IPS DF 4.7 (cell line): ENCODE measurements around the gene FOXP4.

Experiments
- DNase-seq: peaks from one replicate; pipeline ENCODE4 v3.0.0-alpha.2; 2013; ENCODE audit warnings: low spot score; ENCODE audit errors: extremely low read depth

Gene FOXP4

DNA sequence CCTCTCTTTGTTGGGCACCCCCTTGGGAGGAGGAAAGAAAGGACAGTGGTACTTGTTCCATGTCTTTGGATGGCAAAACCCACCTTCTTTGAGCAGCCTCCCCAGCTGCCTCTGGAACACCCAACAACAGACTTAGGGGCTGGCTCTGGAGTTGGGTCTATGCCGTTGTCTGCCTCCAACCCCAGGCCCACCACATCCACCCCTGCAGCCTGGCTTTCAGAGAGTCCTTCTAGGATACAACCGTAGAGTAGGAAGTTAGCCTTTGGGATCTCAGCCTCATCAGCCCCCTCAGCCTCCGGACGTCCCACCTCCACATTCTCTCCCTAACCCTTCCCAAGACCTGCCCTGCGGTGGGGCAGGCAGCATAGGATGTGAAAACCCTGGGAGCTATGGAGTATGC, 36.4 kb downstream of the FOXP4 start:
- no peak for DNase-seq

DNA sequence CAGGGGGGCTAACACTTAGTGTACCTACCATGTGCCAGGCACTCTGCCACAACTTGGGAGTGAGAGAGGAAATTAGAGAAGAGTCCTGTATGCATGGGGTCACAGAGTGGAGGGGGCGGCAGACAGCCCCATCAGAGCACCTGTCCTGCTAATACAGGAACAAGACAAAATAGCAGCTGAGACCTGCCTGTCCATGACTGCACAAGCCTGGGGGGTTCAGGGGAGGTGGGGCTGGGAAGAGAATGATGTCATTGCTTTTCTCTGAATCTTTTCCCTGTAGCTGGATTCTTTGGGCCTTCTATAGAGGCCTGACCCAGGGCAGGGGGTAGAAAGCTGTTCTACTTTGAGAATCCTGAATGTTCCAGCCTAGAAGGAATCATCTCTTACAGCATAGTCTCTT, 37.4 kb downstream of the FOXP4 start:
- DNase-seq, result no peak

DNA sequence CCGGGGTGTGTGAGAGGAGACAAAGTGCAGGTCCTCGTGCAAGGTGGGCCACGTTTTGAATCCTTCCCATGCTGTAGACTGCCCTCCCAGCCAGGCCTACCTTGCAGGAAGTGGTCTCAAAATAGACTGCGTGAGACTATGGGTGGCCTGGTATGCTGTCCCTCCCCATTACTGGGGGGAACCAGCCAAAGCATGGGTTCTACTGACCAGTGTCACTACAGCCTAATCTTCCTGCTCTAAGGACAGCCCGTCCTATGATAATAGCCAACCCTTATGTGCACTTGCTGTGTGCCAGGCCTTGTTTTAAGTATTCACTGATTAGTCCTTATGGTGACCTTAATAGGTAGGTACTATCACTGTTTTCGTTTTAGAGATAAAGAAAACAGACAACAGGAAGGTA, 38.0 kb downstream of the FOXP4 start:
- DNase-seq, result no peak

DNA sequence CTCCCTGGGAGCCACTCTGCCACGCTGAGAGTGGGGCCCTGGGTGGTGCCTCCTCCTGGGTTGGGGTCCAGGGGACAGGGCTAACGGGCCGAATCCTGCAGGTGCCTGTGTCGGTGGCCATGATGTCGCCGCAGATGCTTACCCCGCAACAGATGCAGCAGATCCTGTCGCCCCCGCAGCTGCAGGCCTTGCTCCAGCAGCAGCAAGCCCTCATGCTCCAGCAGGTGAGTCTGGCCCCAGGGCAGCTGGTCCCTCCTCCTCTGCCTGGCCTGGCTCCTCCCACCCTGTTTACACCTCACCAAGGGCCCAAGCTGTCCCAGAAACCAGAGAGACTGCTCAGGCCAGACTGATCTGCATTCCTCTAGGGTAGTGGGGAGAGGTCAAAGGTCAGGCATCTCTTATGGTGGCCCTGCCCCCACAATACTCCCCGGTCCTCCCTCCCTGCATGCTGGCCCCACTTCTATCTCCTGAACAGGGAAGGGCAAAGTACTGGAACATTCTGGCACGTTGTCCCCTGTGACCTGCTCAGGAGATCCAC, 38.6 kb downstream of the FOXP4 start:
- no peak for DNase-seq

DNA sequence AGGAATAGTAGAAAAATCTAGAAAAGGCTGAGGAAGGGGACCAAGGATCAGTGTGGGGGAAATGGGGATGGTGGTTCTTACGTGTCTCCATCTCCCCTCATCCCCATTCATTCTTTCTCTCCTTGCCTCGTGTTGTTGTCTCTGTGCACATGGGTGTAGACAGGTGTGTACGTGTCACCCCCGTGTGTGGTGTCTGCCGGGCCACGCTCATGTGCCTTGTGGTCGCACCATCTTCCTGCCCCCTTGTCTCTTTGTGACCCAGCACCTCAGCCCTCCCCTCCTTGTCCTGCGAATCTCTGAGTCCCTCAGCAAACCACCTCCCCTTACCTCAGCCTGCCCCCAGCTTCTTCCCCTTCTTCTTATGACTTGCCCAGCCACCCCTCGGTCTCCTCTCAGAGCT, 39.4 kb downstream of the FOXP4 start:
- DNase-seq, result no peak

DNA sequence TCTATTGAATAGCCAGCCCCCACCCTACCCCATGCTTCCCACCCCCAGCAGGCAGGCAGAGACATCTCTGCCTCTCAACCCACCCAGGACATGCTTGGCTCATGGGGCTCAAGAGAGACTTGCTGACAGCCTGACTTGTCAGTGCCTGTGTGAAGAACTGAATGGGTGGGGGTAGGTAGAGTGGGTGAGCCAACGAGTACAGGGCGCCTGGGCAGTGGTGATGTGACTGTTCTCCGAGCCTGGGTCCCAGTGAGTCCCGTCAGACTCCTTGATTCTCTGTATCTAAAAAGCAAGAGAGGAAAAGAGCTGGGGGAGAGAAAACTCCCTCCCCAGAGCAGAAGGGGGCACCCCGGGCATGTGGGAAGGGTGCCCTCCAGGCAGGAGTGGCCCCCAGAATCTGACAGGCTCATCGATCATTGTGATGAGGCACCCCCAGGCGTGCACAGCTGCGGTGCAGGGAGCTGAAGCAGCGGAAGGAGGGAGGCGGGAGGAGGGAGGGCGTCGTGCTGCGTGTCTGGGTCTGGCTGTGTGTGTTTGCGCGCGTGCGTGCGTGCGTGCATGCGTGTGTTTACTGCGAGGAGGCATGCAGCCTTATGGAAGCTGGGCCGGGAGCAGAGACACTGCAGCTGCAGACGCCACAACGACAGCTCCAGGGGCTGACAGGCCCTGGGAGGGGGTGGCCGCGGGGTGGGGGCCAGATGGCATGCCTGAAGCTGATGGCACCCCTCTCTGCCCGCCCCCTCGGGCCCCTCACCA, 40.2 kb downstream of the FOXP4 start:
- no peak for DNase-seq

DNA sequence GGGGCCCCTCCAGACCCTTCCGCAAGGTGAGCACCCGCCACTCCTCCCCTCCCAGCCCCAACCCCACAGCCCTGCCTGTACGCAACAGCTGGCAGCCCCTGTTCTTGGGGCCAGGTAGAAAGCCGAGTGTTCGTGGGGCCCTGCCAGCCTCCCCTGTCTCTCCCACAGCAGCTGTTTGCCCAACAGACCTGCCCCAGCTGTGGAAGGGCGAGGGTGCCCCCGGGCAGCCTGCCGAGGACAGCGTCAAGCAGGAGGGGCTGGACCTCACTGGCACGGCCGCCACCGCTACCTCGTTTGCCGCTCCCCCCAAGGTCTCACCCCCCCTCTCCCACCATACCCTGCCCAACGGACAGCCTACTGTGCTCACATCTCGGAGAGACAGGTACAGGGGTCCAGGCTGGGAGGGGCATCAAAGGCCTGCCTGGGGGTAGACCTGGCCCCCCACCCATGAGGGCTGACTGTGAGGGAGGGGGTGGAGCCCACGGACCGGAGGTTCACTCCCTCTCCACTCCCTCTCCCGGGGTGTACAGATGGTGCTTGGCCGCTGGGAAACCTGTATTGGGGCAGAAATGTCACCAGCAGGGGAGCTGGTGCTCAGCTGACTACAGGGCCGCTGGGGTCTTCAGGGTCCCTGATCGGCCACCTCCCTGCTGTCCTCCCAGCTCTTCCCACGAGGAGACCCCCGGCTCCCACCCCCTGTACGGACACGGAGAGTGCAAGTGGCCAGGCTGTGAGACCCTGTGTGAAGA, 41.1 kb downstream of the FOXP4 start:
- DNase-seq, result no peak

DNA sequence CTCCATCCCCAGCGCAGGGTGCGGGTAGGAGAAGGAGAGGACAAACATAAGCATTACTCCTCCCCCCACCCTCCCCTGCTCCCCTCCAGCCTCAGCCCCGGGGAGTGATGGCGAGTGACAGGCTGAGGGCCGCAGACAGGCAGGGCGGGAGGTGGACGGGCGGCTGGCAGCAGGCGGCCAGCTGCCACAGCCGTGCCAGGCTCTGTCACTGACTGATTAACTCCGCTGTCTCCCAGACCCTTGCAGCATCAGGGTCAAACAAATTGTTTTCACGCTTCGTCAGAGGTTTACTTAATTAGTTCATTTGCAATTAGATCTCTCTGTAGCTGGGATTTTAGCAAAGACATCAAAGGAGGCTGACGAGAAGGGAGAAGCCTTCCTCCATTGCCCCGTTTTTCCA, 41.9 kb downstream of the FOXP4 start:
- no peak for DNase-seq

DNA sequence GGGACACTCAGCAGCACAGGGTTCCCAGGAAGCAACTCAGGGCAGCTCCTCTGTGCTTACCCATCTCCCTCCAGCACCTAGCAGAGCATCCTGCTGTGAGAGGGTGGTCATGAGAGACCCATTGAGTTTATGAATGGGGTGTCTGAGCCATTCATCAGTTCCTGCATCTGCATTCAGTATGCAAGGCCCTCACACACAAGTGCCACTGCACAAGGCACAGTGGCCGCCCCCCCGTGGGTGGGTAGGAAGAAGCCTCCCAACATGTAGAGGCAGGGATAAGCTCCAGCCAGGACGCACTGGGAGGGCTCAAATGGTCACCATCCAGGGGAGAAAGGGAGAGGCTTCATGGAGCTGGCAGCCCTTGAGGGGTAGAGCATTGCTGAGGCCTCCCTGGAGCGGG, 43.0 kb downstream of the FOXP4 start:
- DNase-seq, result no peak

DNA sequence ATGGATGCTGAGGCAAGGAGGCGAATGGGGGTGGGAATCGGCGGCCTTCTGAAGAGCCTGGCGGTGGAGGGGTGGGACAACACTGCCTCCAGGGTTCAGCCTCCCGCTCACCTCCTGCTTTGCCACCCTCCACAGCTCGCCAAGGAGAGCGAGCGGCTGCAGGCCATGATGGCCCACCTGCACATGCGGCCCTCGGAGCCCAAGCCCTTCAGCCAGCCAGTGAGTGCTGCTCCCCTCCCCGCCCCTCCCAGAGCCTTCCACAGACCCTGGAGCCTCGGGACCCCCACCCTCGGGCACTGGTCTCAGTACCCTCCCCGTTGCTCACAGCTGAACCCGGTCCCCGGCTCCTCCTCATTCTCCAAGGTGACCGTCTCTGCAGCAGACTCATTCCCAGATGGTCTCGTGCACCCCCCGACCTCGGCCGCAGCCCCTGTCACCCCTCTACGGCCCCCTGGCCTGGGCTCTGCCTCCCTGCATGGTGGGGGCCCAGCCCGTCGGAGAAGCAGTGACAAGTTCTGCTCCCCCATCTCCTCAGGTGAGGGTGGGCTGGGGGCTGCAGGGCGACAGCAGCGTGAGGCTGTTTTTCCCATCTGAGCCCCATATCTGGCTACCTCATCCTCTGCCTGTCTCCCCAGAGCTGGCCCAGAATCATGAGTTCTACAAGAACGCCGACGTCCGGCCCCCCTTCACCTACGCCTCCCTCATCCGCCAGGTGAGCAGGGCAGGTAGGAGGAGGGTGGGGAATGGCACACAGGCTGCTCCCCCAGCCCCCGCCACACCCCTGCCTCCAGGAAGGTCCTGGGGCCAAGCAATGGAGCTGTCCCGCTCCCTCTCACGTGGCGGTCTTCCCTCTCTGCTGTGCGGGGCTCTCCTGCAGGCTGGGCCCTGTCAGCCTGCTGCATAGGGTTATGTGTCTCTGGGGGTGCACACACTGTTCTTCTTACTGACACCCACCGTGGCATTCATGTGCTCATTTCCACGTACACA, 43.7 kb downstream of the FOXP4 start:
- DNase-seq, result no peak

DNA sequence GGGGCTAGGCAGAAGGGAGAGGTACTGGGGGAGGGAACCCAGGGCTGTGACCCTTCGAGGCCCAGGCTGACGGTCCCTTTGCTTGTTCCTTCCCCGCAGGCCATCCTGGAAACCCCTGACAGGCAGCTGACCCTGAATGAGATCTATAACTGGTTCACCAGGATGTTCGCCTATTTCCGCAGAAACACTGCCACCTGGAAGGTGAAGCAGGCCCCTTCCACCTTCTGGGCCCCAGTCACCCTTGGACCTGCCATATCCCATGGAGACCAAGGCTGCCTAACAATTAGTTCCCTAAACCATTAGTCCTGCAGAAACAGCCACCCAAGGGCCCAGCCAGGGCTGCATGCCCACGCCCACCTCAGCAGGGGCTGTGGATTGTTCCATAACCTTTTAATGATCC, 44.9 kb downstream of the FOXP4 start:
- DNase-seq, result no peak

DNA sequence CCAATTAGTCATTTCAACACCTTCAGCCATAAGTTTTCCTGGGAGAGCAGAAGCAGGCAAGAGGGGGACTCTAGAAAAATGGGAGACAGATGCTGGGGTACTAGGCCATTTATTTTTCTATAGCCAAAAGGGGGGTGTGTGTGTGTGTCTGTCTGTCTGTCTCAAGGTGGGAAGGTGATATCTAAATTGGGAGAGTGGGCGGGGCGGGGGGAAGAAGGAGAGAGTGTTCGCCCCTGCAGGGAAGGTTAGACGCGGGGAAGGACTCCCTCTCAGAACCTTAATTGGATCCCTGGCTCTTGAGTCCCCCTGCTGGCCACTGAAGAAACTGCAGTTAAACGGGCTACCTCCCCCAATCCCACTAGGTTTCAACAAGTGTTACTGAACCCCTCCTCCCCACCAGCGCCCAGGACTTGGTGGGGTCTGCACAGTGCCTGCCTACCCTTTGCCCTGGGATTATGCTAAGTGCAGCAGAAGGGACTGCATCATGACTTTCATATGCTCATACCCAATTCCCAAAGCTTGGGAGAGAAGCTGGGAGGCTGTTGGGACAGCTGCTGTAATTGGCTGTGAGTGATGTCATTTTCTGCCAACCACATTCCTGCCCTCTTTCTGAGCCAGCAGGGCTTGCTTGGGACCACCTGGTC, 45.8 kb downstream of the FOXP4 start:
- no peak for DNase-seq

DNA sequence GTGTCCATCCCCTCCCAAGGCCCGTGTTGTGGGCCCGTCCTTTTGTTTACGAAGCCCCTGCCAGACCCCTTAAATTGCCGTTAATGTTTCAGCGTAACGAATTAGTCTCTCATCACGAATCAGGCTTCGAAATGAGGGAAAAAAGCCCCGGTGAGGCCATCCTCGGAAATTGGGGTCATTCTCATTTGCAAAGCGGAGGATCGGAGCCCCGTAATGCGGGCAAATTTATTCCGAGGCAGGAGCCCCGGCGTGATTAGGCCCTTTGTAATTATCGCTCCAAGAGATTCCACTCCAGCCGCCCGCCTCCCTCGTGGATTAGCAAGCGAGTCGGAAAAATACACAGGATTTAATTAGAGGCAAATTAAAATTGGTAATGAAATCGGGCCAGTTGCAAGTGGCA, 47.2 kb downstream of the FOXP4 start:
- DNase-seq, result no peak

DNA sequence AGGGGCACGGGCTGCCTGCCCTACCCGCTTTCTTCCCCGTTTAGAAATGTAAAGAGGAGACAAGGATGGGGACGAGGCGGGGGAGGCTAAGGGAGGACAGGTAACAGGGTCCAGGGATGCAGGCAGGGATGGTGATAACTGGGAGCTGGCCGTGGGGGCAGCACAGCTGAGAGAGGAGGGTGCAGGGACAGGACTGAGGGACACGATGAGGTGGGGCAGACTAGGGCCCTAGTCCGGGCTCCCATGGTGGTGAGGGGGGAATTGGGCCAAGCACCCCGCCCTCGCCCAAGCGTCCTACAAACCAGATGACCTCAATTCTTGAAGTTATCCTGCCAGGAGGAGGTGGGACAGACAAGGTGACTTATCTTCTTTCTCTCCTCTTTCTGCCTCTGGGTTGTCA, 47.7 kb downstream of the FOXP4 start:
- no peak for DNase-seq

DNA sequence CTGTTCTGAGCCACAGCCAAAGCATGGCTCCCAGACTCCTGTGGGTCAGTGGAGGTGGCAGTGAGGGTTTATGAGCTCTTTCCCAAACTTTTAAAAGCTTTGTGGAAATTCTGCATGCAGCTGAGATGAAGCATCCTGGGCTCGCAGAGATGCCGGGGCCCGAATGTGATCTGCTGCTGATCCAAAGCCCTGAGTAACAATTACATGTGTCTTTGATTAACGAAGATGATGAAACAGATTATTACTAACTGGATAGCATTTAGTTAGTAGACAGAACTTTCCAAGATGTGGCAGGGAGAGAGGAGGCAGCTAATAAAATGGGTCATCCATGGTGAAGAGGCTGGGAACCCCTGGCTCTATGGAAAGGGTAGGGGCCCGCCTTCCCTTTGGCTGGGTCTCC, 48.1 kb downstream of the FOXP4 start:
- DNase-seq, result no peak

DNA sequence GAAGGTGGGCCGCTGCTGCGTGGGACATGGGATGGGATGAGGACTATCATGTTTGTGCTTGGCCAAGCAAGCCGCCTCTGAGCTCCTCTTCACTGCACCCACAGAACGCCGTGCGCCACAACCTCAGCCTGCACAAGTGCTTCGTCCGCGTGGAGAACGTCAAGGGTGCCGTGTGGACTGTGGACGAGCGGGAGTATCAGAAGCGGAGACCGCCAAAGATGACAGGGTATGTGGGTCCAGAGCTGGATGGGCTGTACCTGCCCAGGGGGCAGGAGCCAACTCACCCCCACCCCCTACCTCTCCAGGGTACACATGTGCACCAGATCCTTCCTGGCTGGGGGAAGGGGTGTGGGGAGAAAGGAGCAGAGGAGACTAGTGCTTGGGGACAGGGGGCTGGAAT, 48.6 kb downstream of the FOXP4 start:
- DNase-seq, result no peak

DNA sequence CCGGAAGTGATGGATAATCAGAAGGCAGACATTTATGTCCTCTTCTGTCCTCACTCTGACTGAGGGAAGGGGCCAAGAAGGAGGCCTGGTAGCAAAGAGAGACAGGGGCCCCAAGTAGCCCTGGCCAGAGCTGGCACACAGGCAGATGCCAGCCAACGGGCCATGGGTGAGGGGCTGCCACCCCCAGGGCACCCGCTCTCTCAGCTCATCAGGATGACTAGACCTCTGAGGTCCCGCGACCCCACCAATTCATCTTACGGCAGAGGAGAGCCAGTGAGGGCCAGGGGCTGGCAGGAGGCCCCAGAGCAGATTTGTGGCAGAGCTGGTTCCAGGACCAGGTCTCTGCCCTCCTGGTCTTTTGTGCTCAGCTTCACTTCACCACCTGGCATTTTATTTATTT, 49.0 kb downstream of the FOXP4 start:
- DNase-seq, result no peak

DNA sequence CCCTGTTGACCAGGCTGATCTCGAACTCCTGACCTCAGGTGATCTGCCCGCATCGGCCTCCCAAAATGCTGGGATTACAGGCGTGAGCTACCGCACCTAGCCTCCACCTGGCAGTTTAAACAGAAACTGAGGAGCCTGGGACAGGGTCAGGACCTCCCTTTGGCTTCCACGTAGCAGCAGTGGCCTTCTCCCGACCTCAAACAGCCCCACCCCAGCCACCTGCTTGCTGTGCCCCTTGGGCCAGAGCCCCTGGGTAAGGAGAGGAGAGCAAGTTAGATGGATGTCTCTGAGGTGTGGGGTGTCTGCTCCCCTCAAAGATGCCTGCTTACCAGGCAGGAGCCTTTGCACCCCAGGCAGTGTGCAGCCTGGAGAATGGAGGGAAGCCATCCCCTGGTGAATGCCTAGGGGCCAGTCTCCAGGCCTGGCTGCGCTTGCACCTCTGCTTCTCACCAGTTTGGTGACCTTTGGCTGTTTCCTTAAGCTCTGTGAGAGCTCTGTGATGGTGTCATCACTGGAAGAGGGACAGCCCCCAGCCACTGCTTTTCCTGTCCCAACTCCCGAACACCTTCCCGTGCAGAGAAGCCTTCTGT, 50.0 kb downstream of the FOXP4 start:
- DNase-seq, result no peak

DNA sequence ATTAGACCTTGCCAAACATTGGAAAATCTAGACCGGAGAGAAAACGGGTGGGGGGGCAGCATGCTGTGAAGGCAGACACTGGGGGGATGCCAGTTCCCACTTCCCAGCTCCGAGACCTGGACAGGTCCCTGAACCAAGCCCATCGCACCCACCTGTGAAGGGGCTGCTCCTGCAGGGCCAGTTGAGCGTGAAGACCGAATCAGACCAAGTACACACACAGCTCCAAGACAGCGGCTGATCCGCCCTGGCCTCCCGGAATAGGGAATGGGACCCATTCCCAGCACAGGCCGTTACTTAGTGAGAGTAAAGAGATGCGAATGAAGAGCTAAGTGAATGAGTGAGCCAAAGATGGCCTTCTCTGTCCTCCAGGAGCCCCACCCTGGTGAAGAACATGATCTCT, 50.6 kb downstream of the FOXP4 start:
- no peak for DNase-seq

DNA sequence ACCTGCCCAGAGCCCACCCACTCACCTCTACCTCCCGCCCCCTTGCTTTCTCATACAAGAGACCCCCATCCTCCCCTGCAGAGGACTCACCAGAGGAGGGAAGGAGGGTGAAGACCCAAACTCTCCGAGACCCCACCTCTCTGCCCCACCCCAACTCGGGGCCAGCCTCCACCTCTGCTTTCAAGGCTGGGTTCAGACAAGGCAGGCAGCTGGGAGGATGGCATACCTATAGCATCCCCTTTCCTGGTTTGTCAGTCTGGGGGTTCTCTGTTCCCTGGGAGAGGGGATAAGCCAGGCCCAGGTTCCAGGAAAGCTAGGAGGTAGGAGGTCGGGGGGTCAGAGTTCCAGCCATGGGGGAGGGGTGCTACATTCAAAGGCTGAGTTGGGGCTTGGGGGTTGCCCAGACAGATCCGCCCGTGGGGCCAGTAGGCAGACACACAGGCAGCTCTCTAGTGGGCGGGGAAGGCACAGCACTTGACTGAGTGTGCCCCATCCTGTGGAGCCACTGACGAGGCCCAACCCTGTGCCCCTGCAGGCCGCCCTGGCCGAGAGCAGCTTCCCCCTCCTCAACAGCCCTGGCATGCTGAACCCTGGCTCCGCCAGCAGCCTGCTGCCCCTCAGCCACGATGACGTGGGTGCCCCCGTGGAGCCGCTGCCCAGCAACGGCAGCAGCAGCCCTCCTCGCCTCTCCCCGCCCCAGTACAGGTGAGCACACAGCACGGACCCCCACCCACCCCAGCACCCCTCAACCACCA, 51.2 kb downstream of the FOXP4 start:
- DNase-seq, result no peak
